ENCODE results near the gene PLPPR1.

- no peak for TF ChIP-seq CTCF (conservative IDR thresholded peaks at IDR 0.05; ENCODE audit: low read depth, low read length)
- TF ChIP-seq, protein P1, sequence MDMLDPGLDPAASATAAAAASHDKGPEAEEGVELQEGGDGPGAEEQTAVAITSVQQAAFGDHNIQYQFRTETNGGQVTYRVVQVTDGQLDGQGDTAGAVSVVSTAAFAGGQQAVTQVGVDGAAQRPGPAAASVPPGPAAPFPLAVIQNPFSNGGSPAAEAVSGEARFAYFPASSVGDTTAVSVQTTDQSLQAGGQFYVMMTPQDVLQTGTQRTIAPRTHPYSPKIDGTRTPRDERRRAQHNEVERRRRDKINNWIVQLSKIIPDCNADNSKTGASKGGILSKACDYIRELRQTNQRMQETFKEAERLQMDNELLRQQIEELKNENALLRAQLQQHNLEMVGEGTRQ (IDR thresholded peaks at IDR 0.05; ENCODE audit: low read depth, low read length): no peak
- TF ChIP-seq BHLHE40 (IDR thresholded peaks at IDR 0.05; ENCODE audit: low read depth, low read length): no peak
- no peak for TF ChIP-seq CHD1 (IDR thresholded peaks at IDR 0.05; ENCODE audit: low read depth, low read length)
- TF ChIP-seq POLR2A (IDR thresholded peaks at IDR 0.05; ENCODE audit: low read depth, low read length): no peak
These were observed 144.1 kb downstream of the PLPPR1 start for GRCh38 chr9:101172616-101173015.
